ENCODE measurements around the gene ANKRD13D. TPM values are rescaled to one million over a fixed set of nuclear protein-coding genes. Genes with fewer than 3 reads are reported as not detected.

The ANKRD13D gene
- total RNA-seq, 1 donor from 2014 or later, result 54.7 TPM

- H3K27me3 ChIP-seq, result no peaks in the 10 kb centered on the region
- intact Hi-C loops (cut with DNase I), result loop anchor here (2.0 kb wide), 2 partner anchors 15 to 47 kb away; partner anchors contain the start of gene SSH3
- no peaks in the 10 kb centered on the region for H3K9me3 ChIP-seq
- peak overlapping the region in 1 of 2 donors; percentile 76 for H3K4me3 ChIP-seq
- H3K4me1 ChIP-seq, result peaks cover 14 to 38% of the 10 kb centered on the region in 2 donors
- DNase-seq (ENCODE audit: low spot score in 2 of 2), result no peak
- no peak for TF ChIP-seq CTCF (IDR thresholded peaks at IDR 0.05)
- H3K27ac ChIP-seq, result peak overlapping the region; percentile 91 to 98
- peaks cover 41 to 54% of the 10 kb centered on the region in 2 donors for H3K36me3 ChIP-seq
Measured at GRCh38 chr11:67287355-67288197, 1.5 kb upstream of the ANKRD13D start.

- DNase-seq (ENCODE audit: low spot score in 2 of 2), result no peak
- TF ChIP-seq CTCF (IDR thresholded peaks at IDR 0.05), result no peak
- intact Hi-C loops (cut with DNase I), result loop anchor here (2.0 kb wide), 2 partner anchors 15 to 47 kb away; partner anchors contain the start of gene SSH3
- no peaks in the 10 kb centered on the region for H3K27me3 ChIP-seq
- H3K4me3 ChIP-seq, result peak overlapping the region; percentile 76 to 87
- H3K9me3 ChIP-seq, result no peaks in the 10 kb centered on the region
- peaks cover 14 to 38% of the 10 kb centered on the region in 2 donors for H3K4me1 ChIP-seq
- peak overlapping the region; percentile 91 to 98 for H3K27ac ChIP-seq
- peaks cover 35 to 49% of the 10 kb centered on the region in 2 donors for H3K36me3 ChIP-seq
Measured at GRCh38 chr11:67288198-67288451, 978 bp upstream of the ANKRD13D start.

GRCh38 chr11:67288452-67289225 lies 464 bp upstream of the ANKRD13D start:
- DNase-seq (ENCODE audit: low spot score in 2 of 2), result peak; percentile 65 to 95
- H3K36me3 ChIP-seq, result peaks cover 30 to 44% of the 10 kb centered on the region in 2 donors
- peak overlapping the region; percentile 91 to 98 for H3K27ac ChIP-seq
- H3K4me1 ChIP-seq, result peaks cover 14 to 38% of the 10 kb centered on the region in 2 donors
- peak overlapping the region; percentile 76 to 87 for H3K4me3 ChIP-seq
- H3K27me3 ChIP-seq, result no peaks in the 10 kb centered on the region
- no peaks in the 10 kb centered on the region for H3K9me3 ChIP-seq
- peak in 2 of 3 experiments; percentile 24 to 44 for TF ChIP-seq CTCF (IDR thresholded peaks at IDR 0.05)
- intact Hi-C loops (cut with DNase I), result loop anchor here (1.0 to 2.0 kb wide), 5 partner anchors 11 to 48 kb away; partner anchors contain the start of genes GRK2 and SSH3

DNA sequence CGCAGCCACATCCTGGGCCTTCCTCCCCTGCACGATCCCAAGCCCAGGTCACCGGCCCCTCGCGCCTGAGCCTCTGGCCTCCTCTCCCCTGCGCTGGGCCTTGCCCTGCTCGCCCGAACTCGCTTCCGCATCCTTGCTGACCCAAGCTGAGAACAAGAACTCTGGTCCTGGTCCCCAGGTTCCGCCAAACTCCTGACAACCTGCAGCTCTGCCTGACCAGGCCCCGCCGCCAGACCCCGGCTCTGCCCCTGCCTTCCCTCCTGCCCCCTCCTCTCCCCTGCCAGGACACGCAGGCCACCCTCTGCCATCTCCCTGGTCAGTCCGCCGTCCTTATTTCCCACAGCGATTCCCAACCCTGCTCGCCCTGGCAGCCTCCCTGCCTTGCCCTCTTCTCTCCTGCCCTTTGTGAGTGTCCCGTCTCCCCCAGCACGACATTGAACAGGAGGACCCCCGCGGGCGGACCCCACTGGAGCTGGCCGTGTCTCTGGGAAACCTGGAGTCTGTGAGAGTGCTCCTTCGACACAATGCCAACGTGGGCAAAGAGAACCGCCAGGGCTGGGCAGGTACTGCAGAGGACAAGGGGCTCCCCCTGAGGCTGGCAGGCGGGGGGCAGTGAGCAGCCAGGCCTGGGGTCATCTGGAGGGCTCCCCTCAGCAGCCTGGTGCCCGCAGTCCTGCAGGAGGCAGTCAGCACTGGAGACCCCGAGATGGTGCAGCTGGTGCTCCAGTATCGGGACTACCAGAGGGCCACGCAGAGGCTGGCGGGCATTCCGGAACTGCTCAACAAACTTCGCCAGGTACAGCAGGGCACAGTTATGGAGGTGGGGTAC lies 762 bp downstream of the ANKRD13D start:
- intact Hi-C loops (cut with DNase I), result loop anchor here (1.0 to 2.0 kb wide), 5 partner anchors 13 to 49 kb away; partner anchors contain the start of genes GRK2 and SSH3
- H3K4me1 ChIP-seq, result peaks cover 14 to 38% of the 10 kb centered on the region in 2 donors
- H3K36me3 ChIP-seq, result peaks cover 19 to 41% of the 10 kb centered on the region in 2 donors

More for the DNA sequence above, 762 bp downstream of the ANKRD13D start:
- no peaks in the 10 kb centered on the region for H3K27me3 ChIP-seq
- peak overlapping the region; percentile 76 to 87 for H3K4me3 ChIP-seq
- H3K9me3 ChIP-seq, result no peaks in the 10 kb centered on the region
- H3K27ac ChIP-seq, result peak overlapping the region; percentile 91 to 98
- no peak for TF ChIP-seq CTCF (IDR thresholded peaks at IDR 0.05)
- DNase-seq (ENCODE audit: low spot score in 2 of 2), result no peak

Data from ascending aorta (tissue), 2 donors.